Prostate gland (tissue), 2 donors: ENCODE data around the gene ECE1. TPM values are rescaled to one million over a fixed set of nuclear protein-coding genes. Genes with fewer than 3 reads are reported as not detected.

ENCODE experiments used
- DNase-seq: peaks from one replicate; pipeline ENCODE4 v3.0.0-alpha.2; 2019; ENCODE audit warnings: low spot score
- H3K27ac ChIP-seq, 2 donors: fragments of 200-600 bp; sonication (generic); 2 replicates each; pipeline ENCODE4 v1.5.1; 2017 to 2019
- H3K27me3 ChIP-seq: fragments of 200-600 bp; sonication (generic); replicated peaks from 2 replicates; pipeline ENCODE4 v1.5.1; 2019; ENCODE audit not compliant: insufficient read depth
- H3K36me3 ChIP-seq, 2 donors: fragments of 200-600 bp; sonication (generic); 1 replicate in 1 of 2; 2 replicates in 1 of 2; pipeline versions ENCODE4 v1.5.1 to v1.8.1; 2017 to 2019
- H3K4me1 ChIP-seq: fragments of 200-600 bp; sonication (generic); replicated peaks from 2 replicates; pipeline ENCODE4 v1.5.1; 2019
- H3K4me3 ChIP-seq, 2 donors: fragments of 200-600 bp; sonication (generic); 2 replicates each; pipeline ENCODE4 v1.5.1; 2017 to 2019
- H3K9me3 ChIP-seq: fragments of 200-600 bp; sonication (generic); 2 replicates; pipeline ENCODE4 v1.5.1; 2017
- POLR2A ChIP-seq: fragments of 450-650 bp; IDR thresholded peaks from one replicate; pipeline ENCODE4 v1.6.1; 2016; ENCODE audit warnings: antibody characterized with exemption, mild to moderate bottlenecking
- POLR2AphosphoS5 ChIP-seq: sonication (generic); formaldehyde crosslinking; IDR thresholded peaks from one replicate; pipeline ENCODE4 v1.6.1; 2017; ENCODE audit warnings: antibody characterized with exemption
- WGBS: methylation state at CpG from one replicate; pipeline ENCODE4 v1.1.5; 2018; 5-methylcytosine and 5-hydroxymethylcytosine counted together
- intact Hi-C: fragments of 100-400 bp; cut with DNase I; formaldehyde crosslinking; loops from one replicate; pipeline ENCODE4 v1.14.2; 2022
- total RNA-seq, 2 donors: library from RNA; depleted of rRNA; stranded (reverse); fragments of >200 nt; gene quantifications; one replicate each; pipeline ENCODE4 v1.1.0, GENCODE V29; 2016
- TF ChIP-seq, protein P1 (sequence below), 4 experiments: fragments of 200-600 bp in 2 of 4; fragments of 450-650 bp in 2 of 4; sonication (generic) in 2 of 4; IDR thresholded peaks; 1 replicate in 3 of 4; 2 replicates in 1 of 4; pipeline ENCODE4 v1.5.1; 2016 to 2019; ENCODE audit warnings: antibody characterized with exemption in 4 of 4, mild to moderate bottlenecking in 2 of 4, moderate library complexity in 2 of 4

ECE1 gene
- total RNA-seq, 2 donors from 2014 or later, result 113 to 146 TPM

DNA sequence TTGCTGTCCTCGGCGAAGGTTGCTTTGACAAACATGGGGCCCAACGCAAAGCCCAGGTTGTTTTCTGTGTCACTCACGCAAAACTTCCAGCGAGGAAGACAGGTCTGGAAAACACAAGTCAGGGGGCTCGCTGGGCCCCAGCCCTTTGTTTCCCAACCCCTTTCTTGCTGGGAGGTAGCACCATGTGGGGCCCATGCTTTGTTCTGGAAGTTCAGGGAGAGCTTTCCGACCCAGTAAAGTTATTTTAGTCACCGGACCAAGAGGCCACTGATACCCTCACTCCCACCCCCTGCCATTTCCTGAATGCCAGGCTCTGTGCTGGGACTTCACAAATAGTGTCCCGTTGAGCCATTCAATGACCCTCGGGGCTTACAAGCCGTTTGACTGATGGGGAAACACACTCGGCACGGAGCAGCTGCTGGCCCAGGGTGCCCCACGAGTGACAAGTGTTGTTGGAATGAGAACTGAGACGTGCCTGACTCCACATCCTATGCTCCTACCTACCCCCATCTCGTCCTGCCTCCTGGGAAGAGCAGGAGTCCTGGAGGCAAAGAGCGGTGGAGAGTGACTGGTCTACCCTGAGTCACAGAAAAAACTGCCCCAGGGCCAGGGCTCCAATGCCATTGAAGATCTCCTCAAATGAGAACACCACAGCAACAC, 52.0 kb downstream of the ECE1 start:
- no peaks in the 10 kb centered on the region for H3K27me3 ChIP-seq
- H3K27ac ChIP-seq, result no peak overlapping the region
- DNase-seq, result no peak
- no peak overlapping the region for H3K4me3 ChIP-seq
- H3K9me3 ChIP-seq, result no peaks in the 10 kb centered on the region
- no peak for TF ChIP-seq POLR2A
- H3K36me3 ChIP-seq, result peaks cover 4 to 9% of the 10 kb centered on the region in 2 donors
- 75% methylated on average over 17 of the region's 17 CpGs for WGBS
- intact Hi-C loops, result loop anchor here (10.0 kb wide), 1 partner anchor 427 kb away; the partner anchor contains the start of gene RAP1GAP
- H3K4me1 ChIP-seq, result no peaks in the 10 kb centered on the region

DNA sequence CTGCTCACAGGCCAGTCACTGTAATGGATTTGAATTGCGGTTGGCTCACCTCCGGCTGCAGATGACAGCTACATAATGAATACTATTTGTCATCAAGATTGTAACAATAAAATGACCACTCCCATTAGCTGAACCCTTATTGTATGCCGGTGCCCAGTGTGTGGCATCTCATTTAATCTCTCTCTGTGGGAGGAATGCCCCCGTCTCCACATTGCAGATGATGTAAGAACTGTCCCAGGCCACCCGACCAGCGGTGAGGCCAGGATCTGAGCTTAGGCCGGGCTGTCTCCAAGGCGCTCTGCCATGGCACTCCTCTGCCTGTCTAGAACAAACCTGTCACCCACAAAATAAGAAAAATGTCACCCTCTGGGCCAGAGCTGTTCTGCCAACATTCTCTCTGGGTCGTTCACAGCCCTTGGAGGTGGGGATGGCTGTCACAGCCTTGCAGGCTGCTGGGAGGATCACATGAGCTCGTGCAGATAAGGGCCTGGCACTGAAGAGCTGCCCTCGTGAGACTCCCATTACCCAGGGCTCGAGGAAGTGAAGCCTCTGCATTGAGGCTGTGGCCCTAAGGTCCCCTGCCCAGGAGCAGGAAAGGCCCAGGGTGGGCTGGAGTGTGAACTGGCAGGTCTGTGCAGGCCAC, 52.7 kb downstream of the ECE1 start:
- TF ChIP-seq POLR2AphosphoS5, result no peak
- TF ChIP-seq, protein P1, sequence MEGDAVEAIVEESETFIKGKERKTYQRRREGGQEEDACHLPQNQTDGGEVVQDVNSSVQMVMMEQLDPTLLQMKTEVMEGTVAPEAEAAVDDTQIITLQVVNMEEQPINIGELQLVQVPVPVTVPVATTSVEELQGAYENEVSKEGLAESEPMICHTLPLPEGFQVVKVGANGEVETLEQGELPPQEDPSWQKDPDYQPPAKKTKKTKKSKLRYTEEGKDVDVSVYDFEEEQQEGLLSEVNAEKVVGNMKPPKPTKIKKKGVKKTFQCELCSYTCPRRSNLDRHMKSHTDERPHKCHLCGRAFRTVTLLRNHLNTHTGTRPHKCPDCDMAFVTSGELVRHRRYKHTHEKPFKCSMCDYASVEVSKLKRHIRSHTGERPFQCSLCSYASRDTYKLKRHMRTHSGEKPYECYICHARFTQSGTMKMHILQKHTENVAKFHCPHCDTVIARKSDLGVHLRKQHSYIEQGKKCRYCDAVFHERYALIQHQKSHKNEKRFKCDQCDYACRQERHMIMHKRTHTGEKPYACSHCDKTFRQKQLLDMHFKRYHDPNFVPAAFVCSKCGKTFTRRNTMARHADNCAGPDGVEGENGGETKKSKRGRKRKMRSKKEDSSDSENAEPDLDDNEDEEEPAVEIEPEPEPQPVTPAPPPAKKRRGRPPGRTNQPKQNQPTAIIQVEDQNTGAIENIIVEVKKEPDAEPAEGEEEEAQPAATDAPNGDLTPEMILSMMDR (IDR thresholded peaks at IDR 0.05), result no peak
- TF ChIP-seq POLR2A, result no peak
- Histone ChIP-seq H3K36me3 (peaks cover 5 to 9% of the 10 kb centered on the region in 2 donors), H3K27me3 (no peaks in the 10 kb centered on the region), H3K4me3 (no peak overlapping the region), H3K4me1 (no peaks in the 10 kb centered on the region), H3K27ac (no peak overlapping the region), H3K9me3 (no peaks in the 10 kb centered on the region)
- intact Hi-C loops, result loop anchor here (10.0 kb wide), 1 partner anchor 427 kb away; the partner anchor contains the start of gene RAP1GAP
- no peak for DNase-seq
- WGBS, result 78% methylated on average over 12 of the region's 12 CpGs

DNA sequence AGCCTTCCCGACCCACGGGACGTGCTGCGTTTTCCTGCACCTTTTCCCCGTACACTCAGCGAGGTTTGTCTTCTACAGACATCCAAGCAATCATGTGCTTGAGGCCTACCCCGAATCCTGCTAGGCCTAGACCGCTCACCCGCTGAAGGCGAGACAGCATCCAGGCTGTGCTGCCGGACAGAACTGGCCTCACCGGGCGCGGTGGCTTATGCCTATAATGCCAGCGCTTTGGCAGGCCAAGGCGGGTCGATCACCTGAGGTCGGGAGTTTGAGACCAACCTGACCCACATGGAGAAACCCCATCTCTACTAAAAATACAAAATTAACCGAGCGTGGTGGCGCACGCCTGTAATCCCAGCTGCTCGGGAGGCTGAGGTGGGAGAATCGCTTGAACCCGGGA, 54.1 kb downstream of the ECE1 start:
- Histone ChIP-seq H3K4me1 (no peaks in the 10 kb centered on the region), H3K36me3 (peaks cover 5 to 9% of the 10 kb centered on the region in 2 donors), H3K27ac (no peak overlapping the region), H3K4me3 (no peak overlapping the region), H3K27me3 (no peaks in the 10 kb centered on the region), H3K9me3 (no peaks in the 10 kb centered on the region)
- no peak for TF ChIP-seq POLR2A
- no peak for TF ChIP-seq POLR2AphosphoS5
- TF ChIP-seq, protein P1 (IDR thresholded peaks at IDR 0.05), result no peak
- intact Hi-C loops, result loop anchor here (10.0 kb wide), 1 partner anchor 429 kb away; the partner anchor contains the start of gene RAP1GAP
- DNase-seq, result no peak
- WGBS, result 98% methylated on average over 25 of the region's 25 CpGs

DNA sequence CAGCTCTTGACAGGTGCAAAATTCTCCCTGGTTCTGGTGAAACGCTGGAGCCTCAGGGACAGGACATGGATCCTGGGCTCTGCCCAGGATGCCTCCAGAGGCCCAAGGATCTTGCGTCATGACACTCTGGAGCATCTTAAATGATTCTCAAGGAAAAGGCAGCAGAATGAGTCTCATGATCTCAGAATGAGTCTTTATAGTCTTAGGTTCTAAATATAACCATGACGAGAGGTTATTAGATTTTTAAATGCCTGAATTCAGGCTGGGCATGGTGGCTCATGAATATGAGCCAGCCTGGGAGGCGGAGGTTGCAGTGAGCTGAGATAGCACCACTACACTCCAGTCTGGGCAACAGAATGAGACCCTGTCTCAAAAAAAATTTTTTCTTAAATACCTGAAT, 55.5 kb downstream of the ECE1 start:
- Histone ChIP-seq H3K27ac (no peak overlapping the region), H3K4me1 (no peaks in the 10 kb centered on the region), H3K27me3 (no peaks in the 10 kb centered on the region), H3K4me3 (no peak overlapping the region), H3K9me3 (no peaks in the 10 kb centered on the region), H3K36me3 (peaks cover 5 to 9% of the 10 kb centered on the region in 2 donors)
- WGBS, result 76% methylated on average over 4 of the region's 4 CpGs
- DNase-seq, result no peak
- no peak for TF ChIP-seq POLR2AphosphoS5
- TF ChIP-seq POLR2A, result no peak
- intact Hi-C loops, result loop anchor here (10.0 kb wide), 1 partner anchor 430 kb away; the partner anchor contains the start of gene RAP1GAP

DNA sequence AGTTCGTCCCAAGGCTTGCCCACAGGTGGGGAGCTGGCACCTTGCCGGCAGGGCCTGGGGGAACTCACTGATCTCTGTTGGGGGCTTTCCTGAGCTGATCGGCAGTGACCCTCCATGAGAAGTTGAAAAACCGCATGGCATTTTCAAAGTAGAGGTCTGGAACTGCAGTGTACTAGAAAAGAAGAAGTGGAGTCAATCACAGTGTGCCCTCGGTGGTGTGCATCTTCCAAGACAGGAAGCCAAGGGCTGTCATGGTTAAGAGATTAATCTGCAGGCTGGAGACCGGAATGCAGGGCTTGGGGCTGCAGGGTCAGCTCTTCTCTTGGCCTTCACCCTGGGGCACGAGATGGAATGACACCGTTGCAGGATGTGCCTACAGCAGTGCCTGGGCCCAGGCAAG, 56.8 kb downstream of the ECE1 start:
- no peak overlapping the region for H3K4me3 ChIP-seq
- peaks cover 5 to 9% of the 10 kb centered on the region in 2 donors for H3K36me3 ChIP-seq
- no peak overlapping the region for H3K27ac ChIP-seq
- no peak for DNase-seq
- intact Hi-C loops, result loop anchor here (2.0 to 10.0 kb wide), 2 partner anchors 135 to 431 kb away; partner anchors contain the start of gene RAP1GAP
- no peak for TF ChIP-seq POLR2AphosphoS5
- TF ChIP-seq, protein P1 (IDR thresholded peaks at IDR 0.05), result no peak
- no peak for TF ChIP-seq POLR2A
- WGBS, result 78% methylated on average over 8 of the region's 8 CpGs
- H3K27me3 ChIP-seq, result no peaks in the 10 kb centered on the region
- no peaks in the 10 kb centered on the region for H3K4me1 ChIP-seq
- no peaks in the 10 kb centered on the region for H3K9me3 ChIP-seq
